GM18858 (cell line): ENCODE results near the gene PHYKPL.
A peak's percentile ranks its signal among the peaks of the same experiment; 100 is the strongest.

ENCODE experiments used
- ATAC-seq: cut with Tn5 transposase; IDR thresholded peaks from one replicate; pipeline ENCODE4 v1.9.1; 2021; ENCODE audit not compliant: unreplicated experiment

The PHYKPL gene

GRCh38 chr5:178192787-178193186 lies 39.8 kb downstream of the PHYKPL start:
- ATAC-seq = no peak

DNA sequence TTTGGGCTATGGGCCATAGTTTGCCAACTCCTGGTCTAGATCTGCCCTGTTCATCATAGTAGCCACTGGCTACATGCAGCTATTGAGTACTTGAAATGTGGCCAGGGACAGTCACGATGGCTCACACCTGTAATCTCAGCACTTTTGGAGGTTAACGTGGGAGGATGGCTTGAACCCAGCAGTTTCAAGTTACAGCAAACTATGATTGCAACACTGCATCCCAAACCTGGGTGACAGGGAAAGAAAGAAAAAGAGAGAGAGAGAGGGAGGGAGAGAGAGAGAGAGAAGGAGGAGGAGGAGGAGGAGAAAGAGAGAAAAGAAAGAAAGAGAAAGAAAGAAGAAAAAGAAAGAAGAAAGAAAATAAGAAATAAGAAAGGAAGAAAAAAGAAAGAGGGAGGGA lies 40.4 kb downstream of the PHYKPL start:
- ATAC-seq = no peak

DNA sequence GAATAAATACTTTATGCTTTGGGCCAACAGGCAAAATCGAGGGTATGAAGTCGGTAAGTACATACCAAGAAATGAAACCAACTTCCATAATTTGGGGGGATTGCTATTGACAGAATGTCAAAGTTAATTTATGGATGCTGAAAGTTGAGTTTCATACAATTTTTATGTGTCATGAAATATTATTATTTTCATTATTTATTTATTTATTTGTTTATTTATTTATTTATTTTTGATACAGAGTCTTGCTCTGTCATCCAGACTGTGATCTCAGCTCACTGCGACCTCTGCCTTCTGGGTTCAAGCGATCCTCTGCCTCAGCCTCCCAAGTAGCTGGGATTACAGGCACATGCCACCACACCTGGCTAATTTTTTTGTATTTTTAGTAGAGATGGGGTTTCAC lies 40.9 kb downstream of the PHYKPL start:
- no peak for ATAC-seq

GRCh38 chr5:178189433-178189832 lies 43.2 kb downstream of the PHYKPL start:
- no peak for ATAC-seq

DNA sequence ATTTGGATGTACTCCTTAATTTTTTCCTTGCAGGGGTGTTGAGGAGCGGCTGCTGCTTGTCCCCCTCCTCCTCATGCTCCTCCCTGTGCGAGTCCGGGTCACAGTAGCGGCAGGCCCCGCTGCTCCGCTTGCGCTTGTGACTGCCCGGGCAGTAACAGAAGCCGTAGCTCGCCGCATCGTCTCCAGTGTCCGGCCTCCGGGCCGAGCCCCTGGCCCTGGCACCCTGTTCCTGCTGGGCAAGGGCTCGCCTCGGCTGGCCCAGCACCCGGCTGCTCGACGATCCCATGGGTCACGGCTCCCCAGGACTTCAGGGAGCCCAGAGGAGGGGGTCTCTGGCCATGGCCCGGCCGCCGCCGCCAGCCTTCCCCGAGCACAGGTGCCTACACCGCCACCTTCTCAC lies 45.6 kb downstream of the PHYKPL start, which contains the start of gene GMCL2:
GMCL2 (minus strand) TSS at position 358 of the 400 bp plus-strand sequence; CDS start at position 286, 72 bp downstream.
- ATAC-seq = no peak

DNA sequence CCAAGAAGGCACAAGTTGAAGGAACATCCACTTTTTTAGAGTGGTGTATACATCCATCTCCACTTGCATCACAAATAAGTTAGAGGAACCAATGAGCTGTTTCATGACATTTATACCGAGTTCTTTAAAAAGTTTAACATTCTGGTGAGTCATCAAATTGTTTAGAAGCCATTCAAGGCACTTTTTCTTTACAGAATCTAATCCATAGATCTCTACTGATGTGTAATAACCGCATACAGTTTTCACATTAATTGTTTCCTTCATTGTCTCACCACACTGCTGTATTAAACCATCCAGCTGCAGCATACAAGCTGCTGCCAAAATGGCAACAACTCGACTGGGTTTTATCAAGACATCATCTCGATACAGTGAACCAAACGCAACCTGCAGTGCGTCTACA lies 46.2 kb downstream of the PHYKPL start:
- ATAC-seq = no peak

GRCh38 chr5:178182158-178182876 lies 50.3 kb downstream of the PHYKPL start:
- no peak for ATAC-seq

DNA sequence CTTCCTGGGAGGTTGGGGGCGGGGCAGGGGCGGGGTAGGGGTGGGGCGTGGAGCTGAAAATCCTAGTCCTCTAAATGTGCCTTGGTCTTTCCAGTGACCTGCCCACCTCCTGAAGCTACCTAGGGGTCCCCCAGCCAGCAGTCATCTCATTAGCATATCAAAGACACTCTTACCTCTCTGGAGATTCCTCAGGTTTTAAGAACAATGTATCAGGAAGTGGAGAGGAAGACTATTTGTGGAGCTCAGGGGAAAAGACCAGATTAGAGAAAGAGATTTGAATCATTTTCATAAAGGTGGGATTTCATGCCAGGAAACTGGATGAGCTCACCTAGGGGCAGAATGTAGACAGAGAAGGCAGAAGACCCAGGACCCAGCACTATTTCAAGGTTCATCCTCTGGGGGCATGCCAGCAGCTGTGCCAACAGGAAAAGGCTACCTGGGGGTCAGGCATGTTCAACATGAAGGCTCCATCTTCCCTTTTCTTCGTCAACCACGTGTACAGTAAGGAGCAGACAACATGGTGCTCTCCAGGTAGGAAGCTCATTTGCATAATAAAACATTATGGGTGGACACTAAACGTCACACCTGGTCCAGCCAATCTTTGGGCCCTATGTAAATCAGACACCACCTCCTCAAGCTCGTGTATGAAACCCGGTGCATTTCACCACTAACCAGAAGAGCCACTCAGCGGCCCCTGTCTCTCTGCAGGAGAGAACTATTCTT lies 52.3 kb downstream of the PHYKPL start:
- ATAC-seq = no peak

DNA sequence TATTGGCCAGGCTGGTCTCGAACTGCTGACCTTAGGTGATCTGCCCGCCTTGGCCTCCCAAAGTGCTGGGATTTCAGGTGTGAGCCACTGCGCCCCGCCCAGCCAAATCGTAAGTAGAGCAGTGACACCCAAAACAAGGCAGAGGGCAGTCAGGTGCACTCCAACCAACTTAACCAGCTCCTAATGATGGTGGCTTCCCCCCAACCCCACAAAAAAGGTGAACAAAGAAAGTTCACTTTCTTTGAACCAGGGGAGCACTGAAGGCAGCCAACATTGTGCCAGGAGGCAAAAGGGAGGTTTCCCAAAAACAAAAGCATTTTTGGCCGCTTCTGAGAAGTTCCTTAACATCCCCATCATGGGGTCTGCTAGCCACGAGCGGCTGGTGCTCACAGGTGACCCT lies 55.0 kb downstream of the PHYKPL start:
- ATAC-seq = no peak

GRCh38 chr5:178176791-178177190 lies 55.8 kb downstream of the PHYKPL start:
- ATAC-seq = no peak

GRCh38 chr5:178174456-178174855 lies 58.1 kb downstream of the PHYKPL start:
- ATAC-seq = no peak

DNA sequence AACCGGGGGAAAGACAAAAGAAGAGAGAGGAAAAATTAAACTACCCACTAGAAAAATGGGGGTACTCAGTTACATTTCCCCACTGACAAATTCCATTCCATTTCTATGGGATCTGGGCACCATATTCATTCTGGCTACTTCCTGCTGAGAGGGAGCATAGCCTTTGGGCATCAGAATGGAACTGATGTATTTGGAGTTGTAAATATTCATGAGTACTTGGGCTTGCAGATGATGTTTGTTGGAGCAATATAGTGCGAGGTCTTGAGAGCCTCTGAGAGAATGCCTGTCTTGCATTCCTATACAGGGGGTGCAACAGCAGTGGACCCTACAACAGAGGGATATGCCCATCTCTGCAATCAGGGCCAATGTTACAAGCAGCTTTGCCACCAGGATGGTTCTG lies 62.1 kb downstream of the PHYKPL start:
- no peak for ATAC-seq

DNA sequence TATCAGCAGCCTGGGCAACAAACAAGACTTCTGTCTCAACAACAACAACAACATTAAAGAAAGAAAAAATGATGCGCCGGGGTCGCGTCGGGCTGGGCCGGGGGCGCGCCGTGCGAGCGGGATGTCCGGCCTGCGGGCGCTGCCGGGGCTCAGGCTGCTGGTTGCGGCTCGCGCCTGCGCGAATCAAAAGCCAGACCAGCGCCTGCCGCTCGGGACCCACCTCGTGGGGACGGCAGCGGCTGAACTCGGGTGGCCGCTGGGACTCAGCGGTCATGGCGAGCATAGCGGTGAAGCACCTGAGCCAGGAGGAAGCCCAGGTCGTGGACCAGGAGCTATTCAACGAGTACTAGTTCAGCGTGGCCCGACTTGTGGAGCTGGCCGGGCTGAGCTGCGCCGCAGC lies 67.0 kb downstream of the PHYKPL start:
- no peak for ATAC-seq

- peak; percentile 77 for ATAC-seq
Measured at GRCh38 chr5:178163772-178164735, 68.5 kb downstream of the PHYKPL start.

DNA sequence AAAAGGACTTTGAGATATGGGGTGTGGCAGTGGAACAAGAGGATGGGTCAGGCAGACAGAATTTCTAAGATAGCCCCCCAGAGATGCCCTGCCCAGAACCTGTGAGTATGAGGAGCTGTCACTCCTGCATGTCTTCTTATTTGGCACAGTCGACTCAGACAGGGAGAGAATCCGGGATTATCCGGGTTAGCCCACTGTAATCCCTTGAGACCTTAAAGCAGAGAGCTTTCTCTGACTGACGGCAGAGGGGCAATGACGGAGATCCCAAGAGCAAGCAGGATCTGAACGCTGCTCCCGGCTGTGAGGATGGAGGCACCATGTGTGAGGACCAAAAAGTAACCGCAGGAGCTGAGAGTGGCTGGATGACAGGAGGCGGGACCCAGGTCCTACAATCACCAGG lies 70.1 kb downstream of the PHYKPL start:
- ATAC-seq = no peak

DNA sequence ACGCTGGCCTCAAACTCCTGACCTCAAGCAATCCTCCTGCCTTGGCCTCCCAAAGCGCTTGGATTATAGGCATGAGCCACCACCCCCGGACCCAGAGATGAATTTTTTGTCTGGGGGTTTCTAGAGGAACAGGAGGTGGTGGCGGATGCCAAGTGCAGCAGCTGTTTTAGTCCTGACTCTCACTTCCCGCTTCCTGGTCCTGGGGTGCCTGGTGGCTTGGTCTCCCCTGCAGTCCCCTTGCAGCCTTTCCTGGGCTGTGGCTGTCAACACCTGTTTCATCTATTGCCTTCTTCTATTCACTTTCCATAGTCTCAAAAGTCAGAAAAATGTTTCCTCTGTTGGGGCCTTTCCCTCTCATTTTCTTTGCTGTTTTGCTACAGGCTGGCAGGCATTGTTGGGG lies 72.4 kb downstream of the PHYKPL start:
- ATAC-seq = no peak
